HG02610 (cell line): ENCODE data around the gene INPP5A.
"Not testable (repeated sequence)": the region's sequence is repeated elsewhere in the genome, so short reads cannot be mapped to it uniquely, and the experiment has no call there.

Experiments used
- ATAC-seq: cut with Tn5 transposase; IDR thresholded peaks from one replicate; pipeline ENCODE4 v1.9.1; 2021; ENCODE audit warnings: mild to moderate bottlenecking, moderate library complexity; ENCODE audit not compliant: unreplicated experiment

INPP5A gene

DNA sequence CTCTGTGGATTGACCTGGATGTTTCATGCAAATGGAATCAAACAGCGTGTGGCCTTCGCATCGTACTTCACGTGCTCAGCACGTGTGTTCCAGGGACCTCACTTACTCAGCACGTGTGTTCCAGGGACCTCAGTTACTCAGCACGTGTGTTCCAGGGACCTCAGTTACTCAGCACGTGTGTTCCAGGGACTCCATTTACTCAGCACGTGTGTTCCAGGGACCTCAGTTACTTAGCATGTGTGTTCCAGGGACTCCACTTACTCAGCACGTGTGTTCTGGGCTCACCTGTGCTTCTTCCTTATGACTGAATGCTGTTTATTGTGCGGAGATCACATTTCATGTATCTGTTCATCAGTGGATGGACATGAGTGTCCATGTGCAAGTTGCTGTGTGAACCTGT is 22.0 kb downstream of the INPP5A start:
- ATAC-seq = no peak

GRCh38 chr10:132560241-132560731 is 22.7 kb downstream of the INPP5A start:
- ATAC-seq = peak; percentile 34

GRCh38 chr10:132562177-132562915 is 24.8 kb downstream of the INPP5A start:
- ATAC-seq = no peak

- ATAC-seq = no peak
Measured at GRCh38 chr10:132562916-132563456, 25.4 kb downstream of the INPP5A start.

DNA sequence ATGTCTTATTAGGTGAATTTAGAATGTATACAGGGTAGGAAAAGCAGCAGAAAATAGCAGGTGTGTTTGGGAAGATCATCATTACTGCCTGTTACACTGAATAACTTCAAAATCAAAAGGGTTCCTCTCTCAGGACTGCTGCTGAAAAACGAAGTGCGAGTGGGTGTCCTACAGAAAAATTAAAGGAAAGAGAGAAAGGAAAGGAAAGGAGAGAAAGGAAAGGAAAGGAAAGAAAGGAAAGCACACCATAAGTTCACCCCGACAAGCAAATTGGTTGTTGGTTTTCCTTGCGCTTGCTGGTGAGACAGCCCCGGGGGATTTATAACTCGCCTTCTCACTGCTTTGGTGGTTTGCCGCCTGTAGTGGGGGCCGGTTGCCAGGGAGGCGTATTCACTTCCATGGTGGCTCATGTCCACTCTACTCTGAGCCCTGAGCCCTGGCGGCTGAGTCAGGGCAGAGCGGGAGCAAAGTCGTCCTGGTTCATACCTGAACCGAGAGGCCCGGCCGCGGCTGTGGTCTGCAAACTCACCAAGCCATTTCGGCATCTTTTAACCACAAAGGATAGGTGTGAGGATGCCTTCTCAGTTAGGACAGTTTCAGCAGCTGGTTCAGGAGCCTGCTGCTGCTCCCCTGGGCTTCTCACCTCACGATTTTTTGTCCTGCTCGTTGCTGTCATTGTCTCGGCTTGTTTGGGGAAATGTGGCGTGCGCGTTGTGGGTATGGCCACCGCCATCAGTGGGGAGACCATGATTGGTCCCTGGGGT is 26.1 kb downstream of the INPP5A start:
- peak; percentile 74 for ATAC-seq

DNA sequence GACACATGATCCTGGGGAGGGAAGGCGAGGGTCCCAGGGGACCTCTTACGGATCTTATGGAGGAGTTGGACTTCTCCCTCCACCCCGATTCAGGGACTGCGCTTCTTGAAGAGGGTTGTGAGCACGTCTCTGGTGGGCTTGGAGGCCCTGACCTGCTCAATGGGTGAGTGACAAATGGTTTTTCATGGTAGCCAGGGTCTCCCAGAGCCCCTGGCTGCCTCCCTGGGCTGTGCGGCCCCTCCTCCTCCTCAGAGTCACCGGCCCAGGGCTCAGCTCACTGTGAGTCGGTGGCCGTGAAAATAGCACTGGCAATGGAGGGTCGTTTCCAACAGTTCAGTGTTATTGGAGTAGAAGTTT is 26.6 kb downstream of the INPP5A start:
- ATAC-seq = no peak

GRCh38 chr10:132564690-132565089 is 27.1 kb downstream of the INPP5A start:
- no peak for ATAC-seq

GRCh38 chr10:132565516-132566209 is 28.1 kb downstream of the INPP5A start:
- ATAC-seq = no peak

GRCh38 chr10:132566892-132567291 is 29.3 kb downstream of the INPP5A start:
- ATAC-seq = no peak

- ATAC-seq = no peak
Measured at GRCh38 chr10:132570265-132570664, 32.7 kb downstream of the INPP5A start.

- peak; percentile 24 for ATAC-seq
Measured at GRCh38 chr10:132570771-132571649, 33.4 kb downstream of the INPP5A start.

- peak; percentile 70 for ATAC-seq
Measured at GRCh38 chr10:132571650-132572544, 34.3 kb downstream of the INPP5A start.

DNA sequence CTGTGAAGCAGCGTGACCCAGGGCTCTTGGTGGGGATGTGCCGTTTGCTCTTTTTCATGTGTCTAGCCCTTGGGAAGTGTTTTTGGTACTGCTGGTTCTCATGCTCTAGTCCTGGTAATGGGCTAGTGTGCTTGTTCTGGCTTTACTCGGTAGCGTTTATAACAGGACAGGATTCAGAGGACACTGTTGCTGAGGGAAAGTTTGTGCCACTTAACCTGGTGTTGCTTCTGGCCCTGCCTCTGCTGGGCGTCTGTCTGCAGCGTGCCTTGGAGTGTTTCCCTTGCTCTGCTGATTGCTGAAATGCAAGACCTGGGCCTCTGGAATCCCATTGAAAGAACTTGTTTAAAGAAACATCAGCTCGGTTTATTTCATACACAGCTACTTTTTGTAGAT is 35.0 kb downstream of the INPP5A start:
- ATAC-seq = no peak

GRCh38 chr10:132572946-132573345 is 35.4 kb downstream of the INPP5A start:
- not testable (repeated sequence) for ATAC-seq

DNA sequence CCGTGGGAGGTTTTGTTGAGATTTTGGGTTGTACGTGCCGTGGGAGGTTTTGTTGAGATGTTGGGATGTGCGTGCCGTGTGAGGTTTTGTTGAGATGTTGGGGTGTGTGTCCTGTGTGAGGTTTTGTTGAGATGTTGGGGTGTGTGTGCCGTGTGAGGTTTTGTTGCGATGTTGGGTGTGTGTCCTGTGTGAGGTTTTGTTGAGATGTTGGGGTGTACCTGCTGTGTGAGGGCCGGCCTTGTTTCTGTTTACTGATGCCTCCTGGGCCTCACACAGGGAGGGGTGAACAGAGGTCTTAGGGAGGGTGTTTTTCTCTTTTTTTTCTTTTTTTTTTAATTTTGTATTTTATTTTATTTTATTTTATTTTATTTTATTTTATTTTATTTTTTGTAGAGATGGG is 36.7 kb downstream of the INPP5A start:
- no peak for ATAC-seq

DNA sequence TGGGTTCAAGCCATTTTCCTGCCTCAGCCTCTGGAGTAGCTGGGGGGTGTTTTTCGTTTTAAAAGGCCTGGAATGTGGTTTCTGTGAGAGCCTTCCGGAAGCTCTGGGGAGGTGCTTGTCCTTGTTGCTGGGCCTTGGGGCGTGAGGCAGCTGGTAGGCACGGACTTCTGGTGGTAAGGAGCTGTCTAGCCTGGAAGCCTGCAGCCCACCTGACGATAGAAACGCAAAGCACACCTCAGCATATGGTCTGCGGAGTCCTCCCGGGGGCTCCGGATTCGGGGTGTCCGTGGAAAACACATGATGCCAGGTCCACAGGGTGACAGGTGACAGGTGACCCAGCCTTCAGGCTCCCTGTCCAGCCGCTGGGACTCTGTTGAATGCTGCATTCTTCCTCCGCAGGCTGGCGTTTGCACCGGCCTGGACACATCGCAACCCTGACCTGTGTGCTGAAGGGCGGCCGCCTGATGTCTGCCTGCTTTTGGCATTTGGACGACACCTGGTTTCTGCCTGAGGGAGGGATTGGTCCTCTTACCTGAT is 37.3 kb downstream of the INPP5A start:
- no peak for ATAC-seq

- ATAC-seq = peak; percentile 44
Measured at GRCh38 chr10:132575320-132576201, 38.0 kb downstream of the INPP5A start.

- no peak for ATAC-seq
Measured at GRCh38 chr10:132576671-132577349, 39.2 kb downstream of the INPP5A start.
